HG03135 (cell line): ENCODE results near the gene MATN1.

Source experiments
- ATAC-seq: cut with Tn5 transposase; IDR thresholded peaks from one replicate; pipeline ENCODE4 v1.9.1; 2021; ENCODE audit warnings: mild to moderate bottlenecking, moderate library complexity; ENCODE audit not compliant: unreplicated experiment

Gene MATN1

GRCh38 chr1:30719406-30720270 is 3.7 kb downstream of the MATN1 start:
- no peak for ATAC-seq

GRCh38 chr1:30718636-30719405 is 4.6 kb downstream of the MATN1 start:
- peak; percentile 53 for ATAC-seq

- peak; percentile 88 for ATAC-seq
These were observed 5.2 kb downstream of the MATN1 start for GRCh38 chr1:30718091-30718635.

- no peak for ATAC-seq
These were observed 6.7 kb downstream of the MATN1 start for GRCh38 chr1:30716646-30717045.

- no peak for ATAC-seq
These were observed 7.5 kb downstream of the MATN1 start for GRCh38 chr1:30715886-30716285.

GRCh38 chr1:30715216-30715615 is 8.2 kb downstream of the MATN1 start:
- no peak for ATAC-seq

- no peak for ATAC-seq
These were observed 8.8 kb downstream of the MATN1 start for GRCh38 chr1:30714536-30715090.

- ATAC-seq: no peak
These were observed 9.4 kb downstream of the MATN1 start for GRCh38 chr1:30714025-30714424.

GRCh38 chr1:30713311-30713710 is 10.1 kb downstream of the MATN1 start:
- no peak for ATAC-seq

- no peak for ATAC-seq
These were observed 10.8 kb downstream of the MATN1 start for GRCh38 chr1:30712583-30712982.

- no peak for ATAC-seq
These were observed 13.0 kb downstream of the MATN1 start for GRCh38 chr1:30710407-30710806.

GRCh38 chr1:30708361-30708728 is 15.0 kb downstream of the MATN1 start:
- no peak for ATAC-seq

GRCh38 chr1:30707412-30708360 is 15.7 kb downstream of the MATN1 start:
- no peak for ATAC-seq

- ATAC-seq: no peak
These were observed 16.9 kb downstream of the MATN1 start for GRCh38 chr1:30706528-30706927.

GRCh38 chr1:30705698-30706097 is 17.7 kb downstream of the MATN1 start:
- no peak for ATAC-seq

- no peak for ATAC-seq
These were observed 18.4 kb downstream of the MATN1 start for GRCh38 chr1:30704765-30705509.

- ATAC-seq: no peak
These were observed 19.1 kb downstream of the MATN1 start for GRCh38 chr1:30704271-30704670.

- no peak for ATAC-seq
These were observed 20.6 kb downstream of the MATN1 start for GRCh38 chr1:30702823-30703222.

- ATAC-seq: no peak
These were observed 22.1 kb downstream of the MATN1 start for GRCh38 chr1:30701258-30701633.
